GM15510 (cell line): ENCODE data around the gene KIR3DL3.
"Not testable (repeated sequence)": the region's sequence is repeated elsewhere in the genome, so short reads cannot be mapped to it uniquely, and the experiment has no call there.

ENCODE experiments used
- POLR2A ChIP-seq: IDR thresholded peaks from 3 replicates; pipeline ENCODE4 v1.6.1; 2011; ENCODE audit warnings: borderline replicate concordance; ENCODE audit not compliant: insufficient read length; ENCODE audit errors: extremely low read depth

Gene KIR3DL3

GRCh38 chr19:54729416-54730188 is 5.4 kb downstream of the KIR3DL3 start:
- TF ChIP-seq POLR2A = no peak

DNA sequence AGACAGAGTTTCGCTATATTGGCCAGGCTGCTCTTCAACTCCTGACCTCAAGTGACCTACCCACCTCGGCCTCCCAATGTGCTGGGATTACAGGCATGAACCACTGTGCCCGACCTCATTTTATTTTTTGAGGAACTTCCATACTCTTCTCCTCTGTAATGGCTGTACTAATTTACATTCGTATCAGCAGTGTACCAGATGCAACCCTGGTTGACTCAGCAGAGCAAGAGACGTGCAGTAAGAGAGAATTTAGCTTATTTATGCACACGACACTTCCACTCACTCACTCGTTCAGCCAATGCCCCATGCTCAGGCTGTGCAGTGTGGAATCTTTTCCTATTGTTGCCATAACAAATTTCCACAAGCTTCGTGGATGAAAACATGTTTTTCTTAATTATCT is 6.9 kb downstream of the KIR3DL3 start:
- TF ChIP-seq POLR2A = no peak

DNA sequence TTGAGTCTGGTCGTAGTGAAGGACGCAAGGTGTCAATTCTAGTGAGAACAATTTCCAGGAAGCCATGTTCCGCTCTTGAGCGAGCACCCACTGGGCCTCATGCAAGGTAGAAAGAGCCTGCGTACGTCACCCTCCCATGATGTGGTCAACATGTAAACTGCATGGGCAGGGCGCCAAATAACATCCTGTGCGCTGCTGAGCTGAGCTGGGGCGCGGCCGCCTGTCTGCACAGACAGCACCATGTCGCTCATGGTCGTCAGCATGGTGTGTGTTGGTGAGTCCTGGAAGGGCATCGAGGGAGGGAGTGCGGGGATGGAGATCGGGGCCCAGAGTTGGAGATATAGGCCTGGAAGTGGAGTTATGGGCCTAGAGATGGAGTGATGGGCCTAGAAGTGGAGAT is 14.1 kb downstream of the KIR3DL3 start, which contains the start of gene KIR2DL3:
TSS of gene KIR2DL3 (plus strand) at position 208 of the 400 bp plus-strand sequence. CDS start at position 241, 33 bp downstream.
- not testable (repeated sequence) for TF ChIP-seq POLR2A

- TF ChIP-seq POLR2A = no peak
Observed at GRCh38 chr19:54738715-54739114, 14.5 kb downstream of the KIR3DL3 start.

- TF ChIP-seq POLR2A = no peak
Observed at GRCh38 chr19:54739587-54740497, 15.6 kb downstream of the KIR3DL3 start.

GRCh38 chr19:54769646-54770045 is 45.4 kb downstream of the KIR3DL3 start, which contains the start of gene KIR2DL1:
TSS of gene KIR2DL1 (plus strand) at chr19:54769793. CDS start at chr19:54769851, 58 bp downstream.
- not testable (repeated sequence) for TF ChIP-seq POLR2A
